Activated T-helper 17 cell treated with anti-CD3 and anti-CD28 coated beads, Interleukin-2, amount 50 U/mL, for 72 hours (primary cell): Measurements from ENCODE around the gene ABCA6. TPM values are rescaled to one million over a fixed set of nuclear protein-coding genes. Genes with fewer than 3 reads are reported as not detected.

Source experiments
- ATAC-seq: fragments of 150-1000 bp; cut with Tn5 transposase; replicated peaks from 2 replicates; pipeline ENCODE4 v1.10.0; 2021; ENCODE audit warnings: mild to moderate bottlenecking, moderate library complexity
- H3K27ac Mint-ChIP-seq: one replicate; pipeline ENCODE4 v1.8.0; 2022; ENCODE audit warnings: mixed read lengths
- H3K27me3 Mint-ChIP-seq: one replicate; pipeline ENCODE4 v1.8.0; 2022; ENCODE audit warnings: mixed read lengths
- H3K36me3 Mint-ChIP-seq: one replicate; pipeline ENCODE4 v1.8.0; 2022; ENCODE audit warnings: low read depth, mild to moderate bottlenecking, mixed read lengths
- H3K4me1 Mint-ChIP-seq: one replicate; pipeline ENCODE4 v1.8.0; 2022; ENCODE audit warnings: mixed read lengths
- H3K4me3 Mint-ChIP-seq: one replicate; pipeline ENCODE4 v1.8.0; 2022; ENCODE audit warnings: mild to moderate bottlenecking, mixed read lengths
- H3K9me3 Mint-ChIP-seq: one replicate; pipeline ENCODE4 v1.8.0; 2022; ENCODE audit warnings: mixed read lengths
- total RNA-seq, 2 donors: library from RNA; stranded (reverse); gene quantifications; one replicate each; pipeline ENCODE4 v1.2.3, GENCODE V29; 2022

Gene ABCA6
- total RNA-seq, 2 donors from 2014 or later: 0.24 to 0.90 TPM

DNA sequence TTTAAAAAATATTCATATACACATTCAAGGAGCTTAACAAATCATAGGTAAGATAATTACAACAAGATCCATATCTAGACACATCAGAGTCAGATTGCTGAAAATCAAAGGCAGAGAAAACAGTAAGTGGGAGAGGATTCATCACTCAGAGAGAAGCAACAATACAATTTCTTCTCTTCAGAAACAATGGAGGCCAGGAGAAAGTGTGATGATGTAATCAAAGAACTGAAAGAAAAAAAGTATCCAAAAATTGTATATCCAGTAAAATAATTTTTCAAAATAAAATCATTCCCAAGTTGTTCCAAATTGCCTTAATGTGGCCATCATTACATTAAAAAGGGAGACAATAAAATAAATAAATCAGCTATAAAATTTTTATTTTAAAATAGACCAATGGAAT is 17.7 kb upstream of the ABCA6 start:
- Mint-ChIP-seq H3K9me3 (no peaks in the 10 kb centered on the region), H3K36me3 (peaks cover 3% of the 10 kb centered on the region), H3K27me3 (no peaks in the 10 kb centered on the region), H3K27ac (no peak overlapping the region), H3K4me1 (no peaks in the 10 kb centered on the region), H3K4me3 (no peak overlapping the region)
- ATAC-seq: no peak

DNA sequence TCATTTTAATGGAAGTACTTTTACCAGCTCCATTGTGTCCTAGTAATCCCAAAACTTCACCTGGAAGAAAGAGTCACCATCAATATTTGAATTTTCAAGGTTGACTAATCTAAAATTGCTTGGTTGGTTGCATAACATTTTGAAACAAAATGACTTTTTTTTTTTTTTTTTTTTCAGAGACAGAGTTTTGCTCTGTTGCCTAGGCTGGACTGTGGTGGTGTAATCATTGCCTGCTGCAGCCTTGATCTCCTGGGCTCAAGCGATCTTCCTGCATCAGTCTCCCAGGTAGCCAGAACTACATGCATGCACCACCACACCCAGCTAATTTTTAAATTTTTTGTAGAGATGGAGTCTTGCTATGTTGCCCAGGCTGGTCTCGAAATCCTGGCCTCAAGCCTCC is 12.6 kb upstream of the ABCA6 start:
- Mint-ChIP-seq H3K4me3 (no peak overlapping the region), H3K27ac (no peak overlapping the region), H3K9me3 (no peaks in the 10 kb centered on the region), H3K27me3 (no peaks in the 10 kb centered on the region), H3K36me3 (peaks cover 25% of the 10 kb centered on the region), H3K4me1 (no peaks in the 10 kb centered on the region)
- ATAC-seq: no peak

DNA sequence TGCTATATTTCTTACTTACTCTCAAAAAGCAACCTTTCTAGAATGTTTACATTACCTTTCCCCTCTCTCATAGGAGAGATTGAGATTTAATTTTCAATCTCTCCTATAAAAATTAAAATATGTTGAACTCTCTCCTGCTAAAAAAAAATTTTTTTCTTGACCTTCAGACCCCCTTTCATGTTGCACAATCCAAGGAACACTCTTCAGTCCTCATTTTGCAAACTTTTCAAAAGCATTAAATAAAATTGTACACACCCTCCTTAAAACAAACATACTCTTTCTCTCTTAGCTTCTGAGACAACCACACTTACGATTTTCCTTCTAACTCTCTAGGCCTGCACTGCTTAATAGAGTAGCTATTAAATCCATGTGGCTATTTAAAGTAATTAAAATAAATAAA is 8.6 kb upstream of the ABCA6 start:
- Mint-ChIP-seq H3K4me1 (no peaks in the 10 kb centered on the region), H3K27me3 (no peaks in the 10 kb centered on the region), H3K36me3 (peaks cover 27% of the 10 kb centered on the region), H3K4me3 (no peak overlapping the region), H3K27ac (no peak overlapping the region), H3K9me3 (no peaks in the 10 kb centered on the region)
- no peak for ATAC-seq

DNA sequence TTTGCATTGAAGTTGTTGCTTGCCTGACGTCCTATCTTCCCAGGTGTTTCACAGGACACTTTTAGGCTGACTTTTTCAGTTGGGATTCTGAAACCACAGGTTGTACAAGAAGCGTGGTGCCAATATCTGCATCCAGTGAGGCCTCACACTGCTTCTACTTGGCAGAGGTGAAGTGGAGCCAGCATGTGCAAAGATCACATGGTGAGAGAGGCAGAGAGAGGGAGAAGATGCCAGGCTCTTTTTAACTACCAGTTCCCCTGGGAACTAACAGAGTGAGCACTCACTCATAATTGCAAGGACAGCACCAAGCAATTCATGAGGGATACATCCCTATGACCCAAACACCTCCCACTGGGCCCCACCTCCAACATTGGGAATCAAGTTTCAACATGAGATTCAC is 5.8 kb upstream of the ABCA6 start:
- no peaks in the 10 kb centered on the region for H3K9me3 Mint-ChIP-seq
- ATAC-seq: no peak
- H3K27ac Mint-ChIP-seq: no peak overlapping the region
- no peaks in the 10 kb centered on the region for H3K4me1 Mint-ChIP-seq
- H3K27me3 Mint-ChIP-seq: no peaks in the 10 kb centered on the region
- H3K36me3 Mint-ChIP-seq: peaks cover 13% of the 10 kb centered on the region
- no peak overlapping the region for H3K4me3 Mint-ChIP-seq

DNA sequence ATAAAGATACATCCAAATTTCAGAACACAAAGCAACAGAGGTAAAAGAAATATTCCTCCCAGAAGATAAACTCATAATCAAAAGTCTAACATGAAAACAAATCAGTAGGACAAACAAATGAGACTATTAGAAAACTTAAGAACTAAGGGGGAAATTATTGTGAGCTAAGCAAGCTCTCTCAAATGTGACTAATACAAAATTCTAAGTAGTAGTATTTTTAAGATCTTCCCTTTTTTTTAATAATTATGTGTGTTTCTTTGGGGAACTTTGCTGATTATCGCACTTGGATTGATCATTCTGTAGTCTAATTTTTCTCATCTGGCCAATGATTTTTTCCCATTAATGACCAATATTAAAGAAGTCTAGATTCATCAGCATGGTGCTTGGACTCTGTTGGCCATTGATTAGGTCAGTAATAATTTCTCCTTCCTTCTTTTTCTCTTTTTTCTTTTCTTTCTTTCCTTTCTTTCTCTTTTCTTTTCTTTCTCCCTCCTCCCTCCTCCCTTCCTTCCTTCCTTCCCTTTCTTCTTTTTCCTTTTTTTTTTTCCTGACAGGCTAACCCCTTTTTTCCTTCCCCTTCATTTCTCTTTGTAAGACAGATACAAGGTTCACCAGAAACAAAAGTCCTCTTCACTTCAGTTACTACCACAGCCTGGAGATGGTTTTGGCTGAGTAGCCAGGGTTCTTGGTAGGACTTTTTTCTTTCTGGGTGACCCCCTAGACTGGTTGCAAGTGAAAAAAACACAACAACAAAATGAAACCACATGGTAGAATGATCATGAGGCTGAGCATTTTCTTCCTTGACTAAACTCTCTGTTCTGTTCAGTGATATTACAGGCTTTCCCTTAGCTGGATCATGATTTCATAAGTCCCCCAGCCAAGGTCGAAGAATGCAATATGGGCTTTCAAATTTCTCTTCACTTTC is 2.9 kb upstream of the ABCA6 start:
- no peak for ATAC-seq
- Mint-ChIP-seq H3K27me3 (no peaks in the 10 kb centered on the region), H3K27ac (no peak overlapping the region), H3K4me3 (no peak overlapping the region), H3K9me3 (no peaks in the 10 kb centered on the region), H3K36me3 (peaks cover 5% of the 10 kb centered on the region), H3K4me1 (no peaks in the 10 kb centered on the region)

DNA sequence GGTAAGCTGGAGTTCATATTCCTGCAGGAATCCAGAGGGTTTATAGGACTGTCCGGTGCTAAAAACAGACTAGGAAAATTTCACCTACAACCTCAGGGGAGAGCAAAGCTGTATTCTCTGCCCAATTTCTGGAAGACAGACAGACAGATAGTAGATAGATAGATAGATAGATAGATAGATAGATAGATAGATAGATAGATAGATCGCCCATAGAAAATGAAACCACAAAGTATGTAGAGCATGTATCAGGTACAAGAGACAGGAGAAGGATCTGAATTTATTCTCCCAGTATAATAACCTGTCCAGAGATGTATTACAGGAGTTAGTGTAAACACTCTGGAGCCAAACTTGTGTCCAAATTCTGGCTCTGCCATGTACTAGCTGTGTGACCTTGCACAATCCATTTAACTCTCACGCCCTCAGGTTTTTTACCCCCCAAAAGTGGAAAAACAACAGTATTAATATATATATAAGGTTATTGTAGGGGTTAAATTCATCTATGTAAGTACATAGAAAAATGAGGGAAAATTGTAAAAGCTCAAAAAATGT is 2.1 kb upstream of the ABCA6 start:
- Mint-ChIP-seq H3K9me3 (no peaks in the 10 kb centered on the region), H3K36me3 (no peaks in the 10 kb centered on the region), H3K27me3 (no peaks in the 10 kb centered on the region), H3K4me3 (no peak overlapping the region), H3K27ac (no peak overlapping the region), H3K4me1 (no peaks in the 10 kb centered on the region)
- ATAC-seq: no peak

DNA sequence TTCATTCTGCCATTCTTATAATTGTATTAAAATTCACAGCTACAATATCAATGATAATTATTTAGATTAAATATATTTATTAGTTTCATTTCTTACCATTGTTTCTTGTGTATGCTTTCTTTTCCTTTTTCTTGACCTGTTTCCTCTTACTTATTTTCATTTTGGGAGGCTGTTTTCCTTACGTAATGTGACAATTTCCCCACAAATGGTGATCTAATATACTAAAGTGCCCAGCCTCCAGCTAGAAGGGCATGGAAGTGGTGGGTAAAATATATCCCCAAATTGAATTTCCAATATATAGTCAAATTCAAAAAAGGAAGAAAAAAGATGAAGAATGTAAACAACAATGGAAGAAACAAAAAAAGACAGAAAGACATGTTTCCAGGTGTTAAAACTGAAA is 1.5 kb upstream of the ABCA6 start:
- ATAC-seq: no peak
- no peaks in the 10 kb centered on the region for H3K27me3 Mint-ChIP-seq
- no peaks in the 10 kb centered on the region for H3K4me1 Mint-ChIP-seq

DNA sequence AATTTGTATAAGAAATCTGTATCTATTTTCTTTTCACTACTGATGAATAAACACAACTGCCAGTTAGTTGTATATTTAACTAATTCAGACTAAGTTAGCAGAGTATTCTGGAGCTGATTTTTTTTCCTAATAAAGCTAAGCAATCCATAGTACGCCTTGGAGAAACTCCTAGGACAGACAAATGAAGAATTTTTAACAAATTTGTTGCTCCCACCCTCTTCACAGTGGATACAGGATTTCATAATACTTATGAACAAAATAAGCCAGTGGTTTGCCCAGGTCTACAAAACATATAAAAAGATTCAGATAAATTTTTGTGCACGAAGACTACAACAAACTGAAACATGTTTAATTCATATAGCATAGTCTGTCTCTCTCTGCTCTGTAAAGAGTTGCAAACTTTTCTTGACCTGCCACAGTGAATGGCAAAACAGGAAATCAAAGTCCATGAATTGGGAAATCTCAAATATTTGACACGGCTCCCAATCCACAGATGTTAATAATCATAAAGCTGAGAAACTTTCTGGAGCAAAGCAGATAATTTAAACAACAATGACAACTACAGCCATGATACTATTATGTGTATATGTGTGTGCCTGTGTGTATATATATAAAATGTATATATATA is 594 bp upstream of the ABCA6 start:
- Mint-ChIP-seq H3K4me3 (no peak overlapping the region), H3K27ac (no peak overlapping the region), H3K27me3 (no peaks in the 10 kb centered on the region), H3K9me3 (no peaks in the 10 kb centered on the region), H3K36me3 (no peaks in the 10 kb centered on the region), H3K4me1 (no peaks in the 10 kb centered on the region)
- no peak for ATAC-seq

More for the DNA sequence above, 1.5 kb upstream of the ABCA6 start:
- H3K27ac Mint-ChIP-seq: no peak overlapping the region
- H3K36me3 Mint-ChIP-seq: no peaks in the 10 kb centered on the region
- H3K9me3 Mint-ChIP-seq: no peaks in the 10 kb centered on the region
- H3K4me3 Mint-ChIP-seq: no peak overlapping the region

DNA sequence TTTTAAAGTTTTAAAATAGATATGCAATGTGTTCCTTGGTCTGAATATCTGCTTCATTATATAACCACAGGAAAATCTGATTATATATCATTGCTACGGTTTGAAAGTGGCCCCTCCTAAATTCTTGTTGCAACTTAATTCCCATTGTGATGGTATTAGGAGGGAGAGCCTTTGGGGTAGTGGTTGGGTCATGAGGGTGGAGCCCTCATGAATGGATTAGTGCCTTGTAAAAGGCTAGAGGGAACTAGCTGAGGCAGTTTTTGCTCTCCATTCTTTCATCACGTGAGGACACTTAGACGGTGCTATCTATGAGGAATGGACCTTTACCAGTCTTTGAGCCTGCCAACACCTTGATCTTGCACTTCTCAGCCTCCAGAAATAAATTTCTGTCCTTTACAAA is 7.6 kb downstream of the ABCA6 start:
- ATAC-seq: no peak
- H3K27ac Mint-ChIP-seq: no peak overlapping the region
- H3K27me3 Mint-ChIP-seq: no peaks in the 10 kb centered on the region
- no peaks in the 10 kb centered on the region for H3K9me3 Mint-ChIP-seq
- H3K36me3 Mint-ChIP-seq: no peaks in the 10 kb centered on the region
- no peaks in the 10 kb centered on the region for H3K4me1 Mint-ChIP-seq
- no peak overlapping the region for H3K4me3 Mint-ChIP-seq

DNA sequence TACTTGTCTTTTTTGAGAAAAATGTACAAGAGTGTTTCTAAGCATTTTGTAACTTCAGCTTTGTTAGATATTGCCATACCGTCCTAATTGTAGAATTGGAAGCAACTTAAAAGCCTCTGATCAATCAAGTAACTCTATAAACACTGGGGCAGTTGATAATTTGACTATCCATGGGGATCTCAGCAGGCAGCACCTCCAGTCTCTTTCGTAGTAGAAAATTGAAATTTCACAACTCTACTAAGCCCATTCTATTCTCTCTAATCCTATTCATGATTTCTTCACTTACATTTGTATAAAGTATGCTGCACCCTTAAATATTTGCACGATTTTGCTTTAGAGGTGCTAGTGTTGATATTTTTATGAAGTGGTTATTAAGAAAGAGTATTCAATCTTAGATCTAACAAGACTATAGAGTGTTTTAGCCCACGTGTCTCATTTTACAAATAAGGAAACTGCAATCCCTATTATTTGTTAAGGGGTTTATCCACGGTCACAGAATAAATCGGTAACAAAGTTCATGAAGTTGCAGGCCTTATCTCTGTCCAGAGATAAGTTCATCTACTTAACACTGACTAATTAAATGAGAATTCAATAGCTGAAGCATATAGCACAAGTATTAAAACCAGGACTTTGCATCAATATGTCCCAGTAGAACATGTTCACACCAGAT is 10.9 kb downstream of the ABCA6 start:
- no peaks in the 10 kb centered on the region for H3K9me3 Mint-ChIP-seq
- no peaks in the 10 kb centered on the region for H3K27me3 Mint-ChIP-seq
- no peak overlapping the region for H3K27ac Mint-ChIP-seq
- no peak for ATAC-seq
- H3K4me3 Mint-ChIP-seq: no peak overlapping the region
- no peaks in the 10 kb centered on the region for H3K4me1 Mint-ChIP-seq
- no peaks in the 10 kb centered on the region for H3K36me3 Mint-ChIP-seq

DNA sequence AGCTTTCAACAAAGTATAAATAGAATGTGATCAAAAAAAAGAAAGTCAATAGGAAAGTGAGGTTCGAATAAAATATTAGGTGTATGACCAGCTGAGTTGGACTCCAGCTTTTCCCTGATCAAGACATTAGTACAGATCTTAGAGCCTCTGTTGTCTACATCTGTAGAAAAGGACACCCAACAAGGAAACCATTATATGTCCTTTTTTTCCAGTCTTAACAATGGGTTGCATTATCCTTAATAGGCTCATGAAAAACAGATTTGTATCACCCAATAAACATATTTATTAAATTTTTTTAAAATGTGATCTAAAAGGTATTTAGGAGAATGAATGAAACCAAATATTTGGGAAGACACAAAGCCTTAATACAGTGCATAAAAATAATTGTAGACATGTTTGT is 18.1 kb downstream of the ABCA6 start:
- H3K27ac Mint-ChIP-seq: no peak overlapping the region
- no peak for ATAC-seq
- H3K27me3 Mint-ChIP-seq: no peaks in the 10 kb centered on the region
- no peaks in the 10 kb centered on the region for H3K9me3 Mint-ChIP-seq
- H3K4me3 Mint-ChIP-seq: no peak overlapping the region
- no peaks in the 10 kb centered on the region for H3K4me1 Mint-ChIP-seq
- H3K36me3 Mint-ChIP-seq: no peaks in the 10 kb centered on the region

DNA sequence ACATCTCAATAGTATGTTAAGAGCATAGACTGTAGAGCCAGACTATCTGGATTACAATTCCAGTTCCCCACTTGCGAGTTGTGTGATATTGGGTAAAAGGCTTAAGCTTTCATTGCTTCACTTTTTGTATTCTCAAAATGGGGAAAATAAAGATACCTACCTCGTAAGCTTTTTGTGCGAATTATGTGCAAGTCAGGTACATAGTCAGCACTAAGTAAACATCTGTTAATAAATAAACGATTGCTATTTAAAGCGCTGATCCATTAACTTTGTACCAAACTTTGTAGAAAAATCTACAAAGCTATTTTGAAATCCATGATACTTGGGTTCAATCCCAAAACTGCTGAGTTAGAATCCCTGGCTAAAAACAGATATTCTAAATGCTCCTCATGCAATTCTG is 19.6 kb downstream of the ABCA6 start:
- ATAC-seq: no peak
- Mint-ChIP-seq H3K27me3 (no peaks in the 10 kb centered on the region), H3K4me1 (no peaks in the 10 kb centered on the region), H3K36me3 (no peaks in the 10 kb centered on the region), H3K4me3 (no peak overlapping the region), H3K27ac (no peak overlapping the region), H3K9me3 (no peaks in the 10 kb centered on the region)

DNA sequence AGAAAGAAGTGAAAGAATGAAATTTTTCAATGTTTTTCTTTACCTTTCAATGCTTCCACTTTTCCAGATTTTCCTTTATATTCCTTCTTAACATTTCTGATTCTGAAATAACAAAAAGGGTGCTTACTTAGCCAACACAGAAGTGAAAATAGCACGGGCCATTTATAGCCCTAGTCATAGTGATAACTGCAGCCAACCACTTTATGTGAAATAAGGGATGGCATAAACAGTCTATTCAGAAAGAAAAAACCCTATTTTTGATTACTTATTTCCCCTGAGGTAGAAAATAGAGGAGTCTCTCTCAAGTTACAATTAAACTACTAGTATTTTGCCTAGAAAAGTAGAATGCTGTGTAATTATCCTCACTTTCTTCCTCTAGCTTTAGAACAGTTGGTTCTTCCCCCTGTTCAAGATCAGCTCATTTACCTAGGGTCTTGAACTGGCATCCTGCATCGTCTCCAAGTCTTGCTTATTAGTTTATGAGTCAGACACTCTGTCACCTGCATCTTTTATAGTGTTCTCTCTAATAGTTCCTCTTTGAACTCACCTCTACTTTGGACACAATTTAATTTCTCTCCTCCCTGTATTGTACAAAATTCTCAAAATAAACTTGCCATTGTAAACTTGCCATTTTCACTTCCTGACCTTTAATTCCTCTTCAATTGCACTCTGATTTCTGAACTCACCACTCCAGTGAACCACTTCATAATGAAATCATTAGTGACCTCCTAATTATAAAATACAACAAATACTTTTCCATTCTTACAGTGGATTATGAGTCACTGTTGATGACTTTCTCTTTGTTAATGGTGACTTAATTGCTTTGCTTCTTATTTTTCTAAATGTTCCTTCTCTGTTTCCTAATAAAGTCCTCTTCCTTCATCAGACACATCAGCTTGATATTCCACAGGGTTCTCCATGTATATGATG is 23.6 kb downstream of the ABCA6 start:
- no peaks in the 10 kb centered on the region for H3K4me1 Mint-ChIP-seq
- H3K4me3 Mint-ChIP-seq: no peak overlapping the region
- H3K36me3 Mint-ChIP-seq: no peaks in the 10 kb centered on the region
- no peak overlapping the region for H3K27ac Mint-ChIP-seq
- no peaks in the 10 kb centered on the region for H3K9me3 Mint-ChIP-seq
- H3K27me3 Mint-ChIP-seq: no peaks in the 10 kb centered on the region
- no peak for ATAC-seq

DNA sequence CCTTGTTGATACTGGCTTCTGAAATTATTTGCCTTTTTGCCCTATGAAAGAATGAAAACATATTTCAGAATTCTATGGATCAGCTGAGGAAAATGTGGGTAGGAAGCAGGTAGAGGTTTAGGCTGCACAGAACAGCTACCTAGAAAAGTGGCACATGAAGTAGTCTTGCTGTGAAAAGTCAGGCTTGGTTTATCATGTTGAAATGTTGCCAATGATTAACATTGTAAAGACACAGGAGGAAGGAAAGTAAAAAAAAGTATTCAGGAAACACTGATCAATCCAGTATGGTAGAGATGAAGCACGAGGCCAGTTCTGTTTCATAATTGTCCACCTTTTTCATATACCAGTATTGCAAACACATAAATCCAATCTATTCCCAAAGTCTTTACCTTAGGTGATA is 29.9 kb downstream of the ABCA6 start:
- Mint-ChIP-seq H3K36me3 (no peaks in the 10 kb centered on the region), H3K27me3 (no peaks in the 10 kb centered on the region), H3K9me3 (no peaks in the 10 kb centered on the region), H3K27ac (no peak overlapping the region), H3K4me3 (no peak overlapping the region), H3K4me1 (no peaks in the 10 kb centered on the region)
- ATAC-seq: no peak
